Testis (tissue), 2 donors: Measurements from ENCODE around the gene B4GALNT1.

ENCODE experiments used
- CTCF ChIP-seq, 3 experiments: fragments of 450-650 bp in 2 of 3; fragments of 200-600 bp in 1 of 3; sonication (generic) in 1 of 3; IDR thresholded peaks; one replicate each; pipeline ENCODE4 v1.5.1; 2016 to 2019; ENCODE audit warnings: antibody characterized with exemption in 3 of 3, mild to moderate bottlenecking in 2 of 3, moderate library complexity in 1 of 3
- POLR2A ChIP-seq: fragments of 450-650 bp; IDR thresholded peaks from one replicate; pipeline ENCODE4 v1.6.1; 2017; ENCODE audit warnings: antibody characterized with exemption, mild to moderate bottlenecking, moderate library complexity

GRCh38 chr12:57592551-57593165, 40.3 kb downstream of the B4GALNT1 start:
- TF ChIP-seq CTCF (IDR thresholded peaks at IDR 0.05) = no peak
- TF ChIP-seq POLR2A = no peak
